ENCODE data around the gene UGT2B17. TPM values are rescaled to one million over a fixed set of nuclear protein-coding genes. Genes with fewer than 3 reads are reported as not detected.
"Not testable (repeated sequence)": the region's sequence is repeated elsewhere in the genome, so short reads cannot be mapped to it uniquely, and the experiment has no call there.

Gene UGT2B17
- polyA plus RNA-seq, 1 experiment: not detected

DNA sequence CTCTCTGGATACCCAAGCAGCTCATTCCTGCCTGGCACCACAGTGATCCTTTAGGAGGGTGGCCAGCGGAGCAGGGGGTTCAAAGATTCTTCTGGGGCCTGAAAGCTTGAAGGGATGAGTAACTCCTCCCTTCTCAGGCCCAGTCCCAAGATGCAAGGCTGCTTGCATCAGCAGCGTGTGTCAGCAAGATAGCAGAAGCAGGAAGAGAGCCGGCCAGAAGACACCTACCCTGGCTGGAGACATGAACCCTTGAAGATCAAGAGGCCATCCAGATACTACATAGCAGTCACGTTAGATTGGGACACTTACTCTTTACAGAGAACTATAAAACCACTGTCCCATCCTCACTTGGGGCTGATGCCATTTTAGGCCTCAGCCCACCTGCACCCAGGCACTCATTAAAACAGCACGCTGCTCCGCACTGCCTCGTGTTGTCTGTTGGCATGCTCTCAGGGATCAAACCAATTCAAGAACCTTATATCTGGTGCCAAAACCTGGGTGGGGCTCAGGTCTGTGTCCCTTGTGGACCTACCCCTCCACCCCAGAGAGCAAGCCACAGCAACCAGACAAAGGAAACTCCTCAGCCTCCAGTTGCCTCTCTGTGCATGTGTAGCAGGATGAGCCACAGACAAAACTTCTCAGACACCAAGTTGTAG is 6.5 kb downstream of the UGT2B17 start:
- TF ChIP-seq, protein P1, sequence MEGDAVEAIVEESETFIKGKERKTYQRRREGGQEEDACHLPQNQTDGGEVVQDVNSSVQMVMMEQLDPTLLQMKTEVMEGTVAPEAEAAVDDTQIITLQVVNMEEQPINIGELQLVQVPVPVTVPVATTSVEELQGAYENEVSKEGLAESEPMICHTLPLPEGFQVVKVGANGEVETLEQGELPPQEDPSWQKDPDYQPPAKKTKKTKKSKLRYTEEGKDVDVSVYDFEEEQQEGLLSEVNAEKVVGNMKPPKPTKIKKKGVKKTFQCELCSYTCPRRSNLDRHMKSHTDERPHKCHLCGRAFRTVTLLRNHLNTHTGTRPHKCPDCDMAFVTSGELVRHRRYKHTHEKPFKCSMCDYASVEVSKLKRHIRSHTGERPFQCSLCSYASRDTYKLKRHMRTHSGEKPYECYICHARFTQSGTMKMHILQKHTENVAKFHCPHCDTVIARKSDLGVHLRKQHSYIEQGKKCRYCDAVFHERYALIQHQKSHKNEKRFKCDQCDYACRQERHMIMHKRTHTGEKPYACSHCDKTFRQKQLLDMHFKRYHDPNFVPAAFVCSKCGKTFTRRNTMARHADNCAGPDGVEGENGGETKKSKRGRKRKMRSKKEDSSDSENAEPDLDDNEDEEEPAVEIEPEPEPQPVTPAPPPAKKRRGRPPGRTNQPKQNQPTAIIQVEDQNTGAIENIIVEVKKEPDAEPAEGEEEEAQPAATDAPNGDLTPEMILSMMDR (IDR thresholded peaks at IDR 0.05; ENCODE audit: low read depth, low read length): no peak
- no peak for DNase-seq (ENCODE audit: low read depth, low spot score)
- POLR2A ChIA-PET: no interaction called here
- Histone ChIP-seq H3K27me3 (ENCODE audit: control insufficient read depth, insufficient read depth, low read length) (no peaks in the 10 kb centered on the region), H3K9me3 (ENCODE audit: control insufficient read depth, insufficient read depth, low read length) (no peaks in the 10 kb centered on the region), H3K4me3 (ENCODE audit: low read depth, low read length) (no peak overlapping the region), H3K27ac (ENCODE audit: low read depth, low read length) (no peak overlapping the region)
- CTCF ChIA-PET: no interaction called here

DNA sequence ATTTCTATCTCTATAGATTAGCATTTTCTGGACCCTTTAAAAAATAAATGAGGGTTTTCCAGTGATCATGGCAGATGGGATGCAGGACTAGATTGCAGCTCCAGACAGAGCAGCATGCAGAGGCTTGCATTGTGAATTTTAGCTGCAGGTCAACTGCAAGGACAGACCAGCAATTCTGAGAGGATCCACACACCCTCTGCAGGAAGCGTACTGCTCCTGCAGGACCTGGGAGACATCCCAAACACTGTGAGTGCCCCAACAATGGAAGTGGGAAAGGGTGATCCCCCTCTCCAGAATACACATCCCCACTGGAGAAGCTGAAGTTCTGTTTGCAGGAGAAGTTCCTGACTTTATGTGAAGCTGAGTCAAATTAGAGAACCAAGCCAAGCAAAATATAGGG is 7.1 kb downstream of the UGT2B17 start:
- H3K27me3 ChIP-seq (ENCODE audit: control insufficient read depth, insufficient read depth, low read length); POLR2A ChIA-PET; CTCF ChIA-PET; H3K9me3 ChIP-seq (ENCODE audit: control insufficient read depth, insufficient read depth, low read length); H3K4me3 ChIP-seq (ENCODE audit: low read depth, low read length); H3K27ac ChIP-seq (ENCODE audit: low read depth, low read length); DNase-seq (ENCODE audit: low read depth, low spot score): not testable (repeated sequence)

DNA sequence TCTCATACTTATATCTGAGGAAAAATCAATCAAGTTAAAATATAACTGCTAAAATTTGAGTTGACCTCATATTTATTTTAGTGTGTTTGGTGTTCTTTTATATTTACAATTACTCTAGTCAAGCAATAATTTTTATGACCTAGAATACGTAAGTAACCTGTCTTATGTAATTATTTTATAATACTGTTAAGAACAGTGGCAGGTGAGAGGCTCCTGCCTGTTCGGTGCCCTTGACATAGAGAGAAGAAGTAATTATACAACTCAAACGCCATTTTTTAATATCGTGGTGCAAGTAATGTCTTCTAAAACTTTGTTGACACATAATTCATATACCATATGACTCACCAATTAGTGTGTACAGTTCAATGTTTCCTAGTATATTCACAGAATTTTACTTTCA is 7.6 kb downstream of the UGT2B17 start:
- H3K4me3 ChIP-seq (ENCODE audit: low read depth, low read length); H3K27me3 ChIP-seq (ENCODE audit: control insufficient read depth, insufficient read depth, low read length); DNase-seq (ENCODE audit: low read depth, low spot score); H3K27ac ChIP-seq (ENCODE audit: low read depth, low read length); POLR2A ChIA-PET; CTCF ChIA-PET; H3K9me3 ChIP-seq (ENCODE audit: control insufficient read depth, insufficient read depth, low read length): not testable (repeated sequence)

DNA sequence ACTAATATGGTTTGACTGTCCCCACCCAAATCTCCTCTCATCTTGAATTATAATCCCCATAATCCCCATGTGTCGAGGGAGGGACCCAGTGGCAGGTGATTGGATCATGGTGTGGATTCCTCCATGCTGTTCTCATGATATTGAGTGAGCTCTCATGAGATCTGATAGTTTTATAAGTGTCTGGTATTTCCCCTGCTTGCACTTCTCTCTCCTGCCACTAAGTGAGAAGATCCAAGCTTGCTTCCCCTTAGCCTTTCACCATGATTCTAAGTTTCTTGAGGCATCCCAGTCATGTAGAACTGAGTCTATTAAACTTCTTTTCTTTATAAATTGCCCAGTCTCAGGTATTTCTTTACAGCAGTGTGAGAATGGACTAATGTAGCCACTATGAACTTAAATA is 9.8 kb downstream of the UGT2B17 start:
- H3K4me3 ChIP-seq (ENCODE audit: low read depth, low read length); H3K27me3 ChIP-seq (ENCODE audit: control insufficient read depth, insufficient read depth, low read length); DNase-seq (ENCODE audit: low read depth, low spot score); H3K27ac ChIP-seq (ENCODE audit: low read depth, low read length); H3K9me3 ChIP-seq (ENCODE audit: control insufficient read depth, insufficient read depth, low read length); POLR2A ChIA-PET; CTCF ChIA-PET: not testable (repeated sequence)

DNA sequence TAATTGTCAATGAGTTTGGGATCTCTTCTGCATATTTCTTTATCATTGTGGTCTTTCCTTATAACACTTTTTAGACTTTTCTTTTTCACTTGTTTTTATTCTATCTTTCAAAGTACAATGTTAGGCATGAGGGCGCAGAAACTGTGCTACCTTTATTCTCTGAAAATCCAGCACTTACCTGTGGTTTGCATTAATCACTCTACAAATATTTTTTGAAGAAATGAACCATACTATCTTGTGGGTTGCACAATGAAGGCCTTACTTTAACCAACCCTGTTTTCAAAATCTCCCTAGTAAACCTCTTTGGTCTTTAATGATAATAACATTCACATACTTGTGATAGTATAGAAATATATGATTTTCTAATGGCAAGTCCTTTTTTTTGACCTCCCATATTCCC is 11.0 kb downstream of the UGT2B17 start:
- CTCF ChIA-PET: not testable (repeated sequence)

DNA sequence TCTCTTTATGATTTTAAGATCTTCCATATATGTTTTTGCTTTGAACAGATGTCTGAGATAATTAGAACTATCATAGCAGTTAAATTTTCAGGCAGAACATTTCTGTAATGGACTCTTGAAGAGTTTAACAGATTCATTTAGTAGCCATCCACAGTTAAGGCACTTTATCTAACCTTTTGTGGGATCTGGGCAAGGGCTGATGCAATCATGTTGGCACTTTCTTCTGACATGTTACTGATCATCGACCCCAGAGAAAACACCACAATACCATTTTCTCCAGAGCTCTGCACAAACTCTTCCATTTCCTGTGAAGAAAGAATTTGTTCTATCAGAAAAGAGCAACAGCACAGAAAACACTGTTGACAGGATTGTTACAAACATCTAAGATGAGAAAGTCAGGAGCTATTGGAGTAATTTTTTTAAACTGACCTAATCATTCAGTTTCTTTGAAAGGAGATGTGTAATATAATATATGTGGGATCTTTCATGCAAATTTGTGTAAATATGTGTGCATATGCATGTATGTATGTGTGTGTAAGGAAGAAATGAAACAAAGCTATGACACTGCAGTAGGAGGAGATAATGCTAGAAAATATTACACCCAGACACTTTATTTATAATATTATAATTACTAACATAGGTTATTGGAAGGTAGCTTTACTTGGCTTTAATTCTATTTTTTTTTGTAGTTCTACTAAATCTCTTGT is 15.6 kb downstream of the UGT2B17 start:
- CTCF ChIA-PET; H3K9me3 ChIP-seq (ENCODE audit: control insufficient read depth, insufficient read depth, low read length); DNase-seq (ENCODE audit: low read depth, low spot score); H3K4me3 ChIP-seq (ENCODE audit: low read depth, low read length); H3K27ac ChIP-seq (ENCODE audit: low read depth, low read length); POLR2A ChIA-PET; H3K27me3 ChIP-seq (ENCODE audit: control insufficient read depth, insufficient read depth, low read length): not testable (repeated sequence)

More for the DNA sequence above, 11.0 kb downstream of the UGT2B17 start:
- POLR2A ChIA-PET; H3K27ac ChIP-seq (ENCODE audit: low read depth, low read length); H3K4me3 ChIP-seq (ENCODE audit: low read depth, low read length); H3K27me3 ChIP-seq (ENCODE audit: control insufficient read depth, insufficient read depth, low read length); DNase-seq (ENCODE audit: low read depth, low spot score); H3K9me3 ChIP-seq (ENCODE audit: control insufficient read depth, insufficient read depth, low read length): not testable (repeated sequence)

DNA sequence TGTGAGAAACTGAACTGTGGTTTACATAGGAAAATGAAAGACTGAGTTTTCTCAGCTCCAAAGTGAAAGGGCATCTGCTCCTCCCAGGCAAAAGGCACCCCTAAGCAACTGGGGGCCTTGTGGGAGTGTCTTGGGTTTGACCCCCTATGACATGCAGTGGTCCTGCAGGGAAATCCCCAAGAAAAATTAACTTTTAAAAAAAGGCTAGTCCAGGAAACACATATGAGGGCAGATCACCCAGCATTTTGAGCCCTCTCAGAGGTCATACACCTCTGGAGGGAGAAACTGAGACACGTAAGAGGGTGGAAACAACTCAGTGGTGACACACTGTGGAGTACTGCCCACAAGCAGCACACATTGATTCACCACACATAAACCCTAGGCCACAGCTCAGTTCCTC is 22.3 kb downstream of the UGT2B17 start:
- H3K27ac ChIP-seq (ENCODE audit: low read depth, low read length); H3K9me3 ChIP-seq (ENCODE audit: control insufficient read depth, insufficient read depth, low read length); CTCF ChIA-PET; H3K4me3 ChIP-seq (ENCODE audit: low read depth, low read length); POLR2A ChIA-PET; H3K27me3 ChIP-seq (ENCODE audit: control insufficient read depth, insufficient read depth, low read length); DNase-seq (ENCODE audit: low read depth, low spot score): not testable (repeated sequence)

DNA sequence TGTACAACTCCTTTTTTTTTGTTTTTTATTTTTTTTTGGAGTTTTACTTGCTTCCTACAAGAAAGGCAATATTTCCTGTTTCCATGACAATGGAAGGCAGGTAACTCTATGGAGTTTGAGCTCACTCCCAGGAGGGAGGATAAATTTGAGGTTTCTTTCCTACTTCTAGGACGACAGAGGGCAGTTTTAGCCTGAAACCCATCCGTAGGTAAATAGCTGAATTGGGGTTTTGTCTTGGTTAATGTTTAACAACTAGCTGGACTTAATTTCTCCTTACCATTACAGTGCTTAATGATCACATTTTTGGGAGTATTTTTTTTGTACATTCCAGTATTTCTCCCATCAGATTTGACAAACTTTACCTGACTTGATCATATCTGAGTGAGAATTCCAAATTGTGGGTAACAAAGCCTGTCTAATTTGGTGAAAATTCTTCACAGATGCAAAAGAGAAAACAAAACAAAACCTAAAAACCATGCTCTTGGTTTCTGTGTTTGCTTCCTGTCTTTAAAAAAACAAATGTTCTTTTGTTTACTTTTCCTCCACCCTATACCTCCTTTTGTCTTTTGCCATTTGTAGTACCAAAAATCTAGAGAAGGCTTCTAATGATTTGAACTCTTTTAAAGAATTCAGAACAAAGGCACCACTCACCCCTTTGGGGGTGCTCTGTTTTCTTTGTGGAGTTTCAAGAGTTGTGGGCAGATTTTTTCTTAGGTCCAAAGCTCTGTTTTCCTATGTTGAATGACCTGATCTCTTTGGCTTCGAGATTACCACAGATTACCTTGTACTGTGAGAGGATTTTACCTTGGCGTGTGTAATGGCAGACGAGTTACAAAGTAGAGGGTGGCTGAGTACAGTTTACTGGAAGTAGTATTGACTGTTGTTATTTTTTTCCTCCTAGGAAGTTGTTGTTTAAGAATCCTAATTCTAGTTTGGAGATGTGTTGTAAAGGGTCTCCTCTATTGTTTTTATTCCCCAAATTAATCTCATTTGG is 23.0 kb downstream of the UGT2B17 start:
- H3K27me3 ChIP-seq (ENCODE audit: control insufficient read depth, insufficient read depth, low read length); H3K27ac ChIP-seq (ENCODE audit: low read depth, low read length); POLR2A ChIA-PET; DNase-seq (ENCODE audit: low read depth, low spot score); H3K9me3 ChIP-seq (ENCODE audit: control insufficient read depth, insufficient read depth, low read length); H3K4me3 ChIP-seq (ENCODE audit: low read depth, low read length); CTCF ChIA-PET: not testable (repeated sequence)

DNA sequence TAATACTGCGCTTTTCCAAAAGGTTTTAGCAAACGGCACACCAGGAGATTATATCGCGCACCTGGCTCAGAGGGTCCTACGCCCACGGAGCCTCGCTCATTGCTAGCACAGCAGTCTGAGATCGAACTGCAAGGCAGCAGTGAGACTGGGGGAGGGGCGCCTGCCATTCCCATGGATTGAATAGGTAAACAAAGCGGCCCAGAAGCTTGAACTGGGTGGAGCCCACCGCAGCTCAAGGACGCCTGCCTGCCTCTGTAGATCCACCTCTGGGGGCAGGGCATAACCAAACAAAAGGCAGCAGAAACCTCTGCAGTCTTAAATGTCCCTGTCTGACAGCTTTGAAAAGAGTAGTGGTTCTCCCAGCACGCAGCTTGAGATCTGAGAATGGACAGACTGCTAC is 33.4 kb downstream of the UGT2B17 start:
- H3K9me3 ChIP-seq (ENCODE audit: control insufficient read depth, insufficient read depth, low read length); H3K4me3 ChIP-seq (ENCODE audit: low read depth, low read length); H3K27ac ChIP-seq (ENCODE audit: low read depth, low read length); H3K27me3 ChIP-seq (ENCODE audit: control insufficient read depth, insufficient read depth, low read length); DNase-seq (ENCODE audit: low read depth, low spot score); POLR2A ChIA-PET: not testable (repeated sequence)
- CTCF ChIA-PET: interaction anchor here (0.5 kb wide), 1 partner anchor 19 kb away, joined by 5 read pairs; no protein-coding TSS in a partner anchor
